ENCODE measurements around the gene CCDC85C.

CCDC85C gene

DNA sequence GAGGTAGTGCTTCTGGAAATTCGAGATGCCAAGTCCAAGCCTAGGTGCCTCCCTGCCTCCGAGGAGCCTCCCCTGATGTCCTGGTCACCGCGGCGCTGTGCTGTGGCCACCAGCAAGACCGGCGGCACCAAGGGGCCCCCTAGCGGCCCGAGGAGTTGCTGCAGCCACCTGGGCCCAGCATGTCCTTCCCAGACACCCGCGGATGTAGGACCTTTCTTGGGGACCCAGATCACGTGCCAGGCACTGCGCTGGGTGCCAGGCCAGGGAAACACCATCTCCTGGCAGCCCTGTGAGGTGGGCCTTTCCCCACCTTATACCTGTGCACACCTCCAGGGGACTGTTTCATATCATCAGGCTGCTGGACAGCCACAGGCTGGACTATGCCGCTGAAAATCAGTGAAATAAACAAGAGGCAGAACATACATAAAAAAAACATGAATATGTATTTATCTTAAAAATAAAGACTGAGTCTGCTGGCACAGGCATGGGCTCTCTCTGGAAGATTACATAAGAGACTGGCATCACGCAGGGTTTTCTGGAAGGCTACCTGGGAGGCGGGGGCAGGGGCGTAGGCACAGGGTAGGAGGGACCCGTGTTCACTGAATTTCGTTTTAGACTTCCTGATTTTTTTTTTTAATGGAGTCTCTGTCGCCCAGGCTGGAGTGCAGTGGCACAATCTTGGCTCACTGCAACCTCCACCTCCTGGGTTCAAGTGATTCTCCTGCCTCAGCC is 25.0 kb upstream of the CCDC85C start:
- no peak for DNase-seq

DNA sequence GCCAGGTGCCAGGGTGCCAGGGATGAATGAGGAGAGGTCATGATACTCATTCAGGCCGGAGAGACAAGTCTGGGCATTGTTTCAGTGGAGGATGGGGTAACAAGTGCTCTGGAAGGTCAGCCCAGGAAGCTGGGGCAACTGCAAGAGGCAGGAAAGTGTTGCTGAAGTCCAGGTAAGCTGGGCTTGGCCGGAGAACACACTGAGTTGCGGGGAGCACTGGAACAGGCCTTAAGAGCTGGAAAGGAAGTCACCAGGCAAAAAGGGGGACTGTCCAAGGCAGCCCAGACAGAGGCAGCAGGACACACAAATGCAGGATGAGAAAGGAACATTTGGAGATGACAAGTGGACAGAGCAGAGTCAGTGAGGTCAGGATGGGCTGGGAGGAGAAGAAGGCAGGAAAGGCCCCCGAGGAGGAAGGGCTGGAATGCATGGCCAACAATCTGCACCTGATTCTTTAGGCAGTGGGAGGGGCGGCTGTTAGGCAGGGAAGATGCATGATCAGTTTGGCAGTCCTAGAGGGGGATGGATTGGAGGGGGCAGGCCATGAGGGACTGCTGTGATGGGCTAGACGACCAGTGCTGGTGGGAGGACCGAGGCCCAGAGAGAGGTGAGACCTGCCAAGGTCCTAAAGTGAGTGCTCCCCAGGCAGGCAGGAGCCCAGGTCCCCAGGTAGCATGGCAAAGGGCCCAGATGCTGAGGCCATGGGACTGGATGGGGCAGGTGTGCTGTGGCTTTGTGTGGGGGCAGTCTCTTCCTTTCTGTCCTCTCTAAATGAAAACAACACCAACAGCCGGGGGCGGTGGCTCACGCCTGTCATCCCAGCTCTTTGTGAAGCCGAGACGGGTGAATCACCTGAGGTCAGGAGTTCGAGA is 23.7 kb upstream of the CCDC85C start:
- no peak for DNase-seq

DNA sequence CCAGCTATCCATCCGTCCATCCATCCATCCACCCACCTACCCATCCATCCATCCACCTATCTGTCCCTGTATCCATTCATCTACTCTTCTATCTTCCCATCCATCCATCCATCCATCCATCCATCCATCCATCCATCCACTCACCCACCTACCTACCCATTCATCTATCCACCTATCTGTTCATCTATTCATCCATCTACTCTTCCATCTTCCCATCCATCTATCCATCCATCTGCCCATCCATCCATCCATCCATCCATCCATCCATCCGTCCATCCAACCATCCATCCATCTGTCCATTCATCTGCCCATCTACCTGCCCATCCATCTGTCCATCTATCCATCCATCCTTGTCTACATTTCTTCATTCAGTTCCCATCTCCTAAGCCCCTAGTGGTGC is 23.1 kb upstream of the CCDC85C start:
- no peak for DNase-seq

DNA sequence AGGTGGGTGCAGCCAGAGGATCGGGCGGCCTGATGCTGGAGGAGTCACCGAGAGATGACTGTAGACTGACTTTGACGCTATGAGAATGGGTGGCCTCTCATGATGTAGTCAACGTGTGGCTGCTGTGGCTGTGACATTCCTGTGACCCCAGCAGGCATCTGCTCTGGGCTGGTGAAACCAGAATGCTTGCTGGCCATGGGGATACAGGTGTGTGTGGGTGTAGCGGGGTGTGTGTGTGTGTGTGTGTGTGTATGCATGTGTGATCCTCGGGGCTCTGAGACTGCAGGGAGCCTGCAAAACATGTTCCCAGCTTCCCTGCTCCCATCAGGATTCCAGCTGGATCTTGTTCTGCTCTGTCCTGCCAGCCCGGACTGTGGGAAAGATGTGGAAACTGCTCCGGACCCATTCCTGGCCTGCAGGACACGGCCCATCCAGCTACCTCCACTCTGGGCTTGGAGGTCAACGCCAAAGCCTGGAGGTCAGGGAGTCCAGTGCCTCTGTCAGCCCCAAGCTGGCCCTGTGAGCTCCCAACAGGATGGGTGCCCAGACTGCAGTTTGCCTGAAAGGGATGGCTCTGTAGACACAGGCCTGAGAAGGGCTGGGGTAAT is 22.1 kb upstream of the CCDC85C start:
- no peak for DNase-seq

DNA sequence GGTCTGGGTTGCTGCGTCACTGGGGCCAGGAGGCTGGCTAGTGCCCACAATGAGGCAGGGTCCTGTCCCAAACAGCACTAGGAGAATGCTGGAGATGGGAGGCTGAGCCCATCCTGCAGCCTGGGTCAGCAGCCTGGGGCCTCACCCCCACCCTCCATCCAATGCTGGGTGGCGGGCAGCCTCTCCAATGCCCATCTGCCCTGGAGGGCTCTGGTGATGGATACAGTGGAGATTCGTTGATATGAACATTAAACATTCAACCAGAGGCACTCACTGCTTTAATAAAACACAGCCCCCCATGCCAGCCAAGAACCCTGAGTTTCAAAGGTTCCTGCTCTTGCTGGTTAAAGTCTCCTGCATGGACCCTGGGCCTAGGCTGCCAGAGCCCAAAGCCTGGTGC is 21.5 kb upstream of the CCDC85C start:
- DNase-seq = no peak

DNA sequence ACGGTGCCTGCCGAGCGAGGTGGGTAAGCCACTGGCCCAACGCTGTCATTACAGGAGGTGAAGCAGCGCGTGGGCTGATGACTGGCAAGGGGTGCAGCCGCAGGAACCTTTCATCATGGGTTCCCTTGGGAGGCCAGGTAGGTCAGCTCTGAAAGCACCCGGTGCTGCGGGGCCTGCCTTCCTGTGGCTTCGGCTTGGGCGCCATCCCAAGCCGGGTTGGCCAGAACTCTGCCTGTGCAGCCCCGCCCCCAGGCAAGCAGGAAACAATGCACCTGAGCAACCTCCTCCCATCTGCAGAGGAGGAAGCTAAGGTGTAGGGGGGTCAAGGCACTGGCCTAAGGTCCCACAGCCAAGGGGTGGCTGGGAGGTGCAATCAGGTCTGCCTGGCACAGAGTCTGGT is 21.0 kb upstream of the CCDC85C start:
- DNase-seq = no peak

DNA sequence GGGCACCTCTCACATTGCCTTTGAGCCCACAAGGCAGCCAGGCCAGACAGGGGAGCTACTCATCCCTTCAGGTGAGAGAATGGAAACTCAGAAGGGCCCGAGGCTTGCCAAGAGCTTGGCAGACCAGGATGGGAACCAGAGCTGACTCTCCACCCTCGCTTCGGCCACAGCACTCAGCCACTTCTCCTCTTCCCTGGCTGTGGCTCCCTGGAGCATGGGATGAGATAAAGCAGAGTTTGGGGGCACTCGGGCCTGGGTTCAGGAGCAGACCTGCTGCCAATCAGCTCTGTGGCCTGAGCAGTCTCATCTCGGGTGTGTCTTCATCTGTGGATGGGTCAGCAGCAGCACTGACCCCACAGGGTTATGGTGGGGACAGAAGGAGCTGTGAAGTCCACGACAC is 20.0 kb upstream of the CCDC85C start:
- DNase-seq = no peak

- no peak for DNase-seq
Measured at GRCh38 chr14:99621948-99622347, 17.9 kb upstream of the CCDC85C start.

DNA sequence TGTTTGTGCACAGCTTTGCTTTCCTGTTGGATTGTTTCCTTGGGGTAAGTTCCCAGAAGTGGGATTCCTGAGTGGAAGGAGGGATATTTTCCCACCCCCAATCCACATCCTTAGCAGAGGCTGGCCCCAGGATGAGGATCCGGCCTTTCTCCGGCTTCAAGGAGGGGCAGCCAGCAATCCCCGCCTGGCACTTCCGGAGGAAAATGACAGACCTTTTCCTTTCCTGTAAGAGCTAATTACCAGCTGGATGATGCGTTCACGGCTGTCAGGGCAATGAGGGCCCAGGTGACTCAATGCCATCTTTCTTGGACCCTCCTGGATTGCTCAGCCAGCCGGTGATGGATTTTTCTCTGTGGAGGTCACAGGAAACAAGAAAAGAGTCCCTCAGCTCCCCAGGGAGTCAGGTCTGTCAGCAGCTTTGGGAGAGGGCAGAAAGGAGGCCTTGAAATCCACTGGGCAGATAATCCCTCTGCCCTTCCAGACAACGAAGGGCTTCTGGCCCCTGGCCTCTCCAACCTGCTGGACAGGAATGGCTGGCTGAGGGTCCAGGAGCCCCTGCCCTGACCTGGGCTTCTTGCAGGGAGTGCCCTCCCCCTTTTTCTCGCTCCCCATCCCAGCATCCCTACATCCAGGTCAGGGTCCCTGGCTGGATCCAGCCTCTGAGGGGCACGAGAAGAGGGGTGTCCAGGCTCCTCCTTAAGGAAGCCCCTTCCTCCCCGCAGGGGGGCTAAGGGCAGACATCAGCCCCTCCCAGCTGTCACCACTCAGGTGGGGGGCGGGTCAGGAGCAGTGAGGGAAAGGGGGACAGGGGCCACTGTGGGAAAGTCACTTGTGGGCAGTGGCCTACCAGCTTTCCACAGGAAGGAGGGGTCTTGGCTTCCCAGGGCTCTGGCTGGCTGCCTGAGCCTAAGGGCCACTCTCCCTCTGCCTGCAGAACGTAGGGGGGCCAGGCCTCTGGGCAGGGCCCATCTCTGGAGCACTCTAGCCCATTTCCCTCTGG is 16.1 kb upstream of the CCDC85C start:
- no peak for DNase-seq

DNA sequence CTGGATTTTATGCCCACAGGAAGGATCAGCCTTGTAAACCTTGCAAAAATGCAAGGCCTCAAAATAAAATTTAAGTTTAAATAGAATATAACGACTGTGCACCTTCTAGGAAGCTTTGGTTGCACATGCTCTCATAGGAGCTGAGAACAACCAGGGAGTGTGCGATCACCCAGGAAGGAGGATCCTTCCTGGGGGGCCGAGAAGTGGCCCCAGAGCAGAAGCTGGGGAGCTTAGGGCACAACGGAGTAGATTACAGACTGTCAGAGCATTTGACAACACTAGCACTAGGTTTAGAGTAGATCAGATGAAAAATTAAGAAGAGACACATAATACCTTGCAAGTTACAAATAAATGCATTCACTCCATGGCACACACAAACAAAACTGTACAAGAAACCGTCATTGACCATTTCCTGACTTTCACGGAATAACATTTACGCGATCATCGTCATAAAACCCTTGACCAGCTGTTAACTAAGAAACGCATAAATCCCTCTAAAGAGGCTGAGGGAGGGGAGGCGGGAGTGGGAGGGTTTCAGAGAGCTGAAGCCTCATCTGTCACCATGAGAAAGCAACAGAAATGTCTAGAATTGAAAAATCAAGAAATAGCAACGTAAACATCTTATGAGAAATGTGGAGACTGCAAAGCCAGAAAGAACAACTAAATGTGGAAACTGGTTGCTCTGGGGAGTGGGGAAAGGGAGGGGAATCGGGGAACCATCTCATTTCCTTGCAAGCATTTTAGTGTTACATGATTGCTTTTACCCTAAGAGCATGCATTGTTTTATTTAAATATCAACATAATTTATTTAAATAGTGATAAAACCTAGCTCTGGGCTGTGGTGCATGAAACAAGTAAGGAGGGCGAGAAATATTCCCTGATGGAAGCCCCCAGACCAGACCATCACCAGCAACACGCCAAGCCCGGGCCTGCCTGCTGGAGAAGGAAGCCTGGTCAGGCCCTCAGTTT is 13.1 kb upstream of the CCDC85C start:
- DNase-seq = no peak

DNA sequence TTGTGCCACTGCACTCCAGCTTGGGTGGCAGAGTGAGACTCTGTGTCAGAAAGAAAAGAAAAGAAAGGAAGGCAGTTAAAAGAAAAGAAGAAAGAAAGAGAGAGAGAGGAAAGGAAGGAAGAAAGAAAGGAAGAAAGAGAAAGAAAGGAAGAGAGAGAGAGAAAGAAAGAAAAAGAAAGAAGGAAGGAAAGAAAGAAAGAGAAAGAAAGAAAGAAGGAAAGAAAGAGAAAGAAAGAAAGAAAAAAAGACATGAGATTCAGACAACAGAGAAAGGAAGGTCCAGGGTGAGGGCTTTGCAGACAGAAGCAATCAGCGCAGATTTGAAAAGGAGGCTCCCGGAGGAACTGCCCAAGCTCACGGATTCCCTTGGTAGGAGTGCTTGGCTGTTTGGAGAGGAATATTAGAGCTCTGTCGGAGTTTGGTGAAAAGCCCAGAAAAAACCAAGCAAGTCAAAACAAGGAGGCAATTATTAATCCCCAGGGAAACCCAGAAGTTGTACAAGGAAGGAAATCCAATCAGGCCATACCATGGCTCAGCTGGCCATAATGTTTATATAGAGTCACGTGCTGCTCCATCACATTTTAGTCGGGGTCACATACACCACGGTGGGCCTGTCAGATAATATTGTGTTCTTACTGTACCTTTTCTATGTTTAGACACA is 11.6 kb upstream of the CCDC85C start:
- no peak for DNase-seq

- DNase-seq = no peak
Measured at GRCh38 chr14:99612738-99613330, 8.8 kb upstream of the CCDC85C start.

GRCh38 chr14:99612071-99612737 is 8.2 kb upstream of the CCDC85C start:
- no peak for DNase-seq

GRCh38 chr14:99611646-99612045 is 7.6 kb upstream of the CCDC85C start:
- DNase-seq = no peak

GRCh38 chr14:99609245-99610170 is 5.5 kb upstream of the CCDC85C start:
- DNase-seq = no peak

DNA sequence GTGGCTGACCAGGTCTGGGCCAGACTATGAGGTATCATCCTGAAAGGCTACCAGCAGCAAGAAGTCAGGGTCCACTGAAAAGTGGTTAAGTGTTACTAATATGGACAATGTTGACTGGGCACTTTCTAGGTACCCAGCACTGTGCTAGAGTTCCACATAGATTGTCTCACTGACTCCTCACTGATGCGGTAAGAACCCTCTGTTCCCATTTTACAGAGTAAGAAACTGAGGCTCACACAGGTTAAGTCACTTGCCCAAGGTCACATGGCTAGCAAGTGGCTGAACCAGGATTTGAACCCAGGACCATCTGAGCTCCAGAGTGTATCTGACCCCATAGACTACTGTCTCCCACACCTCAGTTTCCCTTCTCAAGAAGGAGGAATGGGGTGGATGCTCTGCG is 4.6 kb upstream of the CCDC85C start:
- no peak for DNase-seq

- DNase-seq = no peak
Measured at GRCh38 chr14:99606359-99606758, 2.4 kb upstream of the CCDC85C start.

GRCh38 chr14:99605299-99605961 is 1.4 kb upstream of the CCDC85C start:
- no peak for DNase-seq
